ENCODE measurements around the gene TBCC. TPM values are rescaled to one million over a fixed set of nuclear protein-coding genes. Genes with fewer than 3 reads are reported as not detected.
A peak's percentile ranks its signal among the peaks of the same experiment; 100 is the strongest.

The TBCC gene
- total and polyA plus RNA-seq, 10 of the 15 experiments (the other 5 are each of a cell fraction or from before 2014, with no cell fraction given): 2.5 to 41.9 (median 20.3) TPM

DNA sequence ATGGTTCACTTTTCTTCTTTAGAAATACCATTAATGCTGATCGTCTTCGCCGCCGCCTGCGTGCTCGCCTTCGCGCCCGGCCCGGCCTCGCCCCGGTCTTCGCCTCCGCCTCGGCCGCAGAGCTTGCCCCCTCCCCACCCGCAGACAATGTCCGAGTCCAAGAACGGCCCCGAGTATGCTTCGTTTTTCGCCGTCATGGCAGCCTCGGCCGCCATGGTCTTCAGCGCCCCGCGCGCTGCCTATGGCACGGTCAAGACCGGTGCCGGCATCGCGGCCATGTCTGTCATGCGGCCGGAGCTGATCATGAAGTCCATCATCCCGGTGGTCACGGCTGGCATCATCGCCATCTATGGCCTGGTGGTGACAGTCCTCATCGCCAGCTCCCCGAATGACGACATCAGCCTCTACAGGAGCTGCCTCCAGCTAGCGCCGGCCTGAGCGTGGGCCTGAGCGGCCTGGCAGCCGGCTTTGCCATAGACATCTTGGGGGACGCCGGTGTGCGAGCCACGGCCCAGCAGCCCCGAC is 18.8 kb downstream of the TBCC start:
- no peak for FAIRE-seq
- 72% methylated on average over 32 of the region's 52 CpGs for WGBS (ENCODE audit: insufficient coverage, insufficient replicate concordance, low lambda C conversion rate, missing lambda C conversion rate)

More for the DNA sequence above, 18.8 kb downstream of the TBCC start:
- no peak for DNase-seq (ENCODE audit: low read depth, low spot score)
- H3K36me3 ChIP-seq (ENCODE audit: control insufficient read depth in 2 of 2, insufficient read depth in 2 of 2, low read length in 1 of 2): no peaks in the 10 kb centered on the region
- H3K27me3 ChIP-seq (replicated peaks in 1 of 2; ENCODE audit: control insufficient read depth in 2 of 2, insufficient read depth in 2 of 2, low read length in 1 of 2): no peaks in the 10 kb centered on the region
- peak overlapping the region; percentile 58; the same call in 1 of the 2 replicates for H3K4me3 ChIP-seq
- intact Hi-C loops (cut with micrococcal nuclease; ENCODE audit: unreplicated experiment): loop anchor here (2.0 kb wide), 1 partner anchor 172 kb away; no protein-coding TSS in a partner anchor
- CTCF ChIA-PET: interaction anchor here (1.0 to 3.9 kb wide), 26 partner anchors 9 to 179 kb away, joined by 3 to 99 read pairs (median 5); partner anchors contain the start of genes RPL7L1 and TBCC
- H3K79me2 ChIP-seq (ENCODE audit: control insufficient read depth, insufficient read depth, low read length): no peaks in the 10 kb centered on the region
- SMC1A ChIA-PET (ENCODE audit: uncharacterized antibody, unreplicated experiment): interaction anchor here (0.8 to 4.1 kb wide), 26 partner anchors 12 to 548 kb away, joined by 3 to 59 read pairs (median 5); partner anchors contain the start of genes RPL7L1 and TBCC
- H3K9ac ChIP-seq (ENCODE audit: control insufficient read depth, insufficient read depth, low read length): peak overlapping the region; percentile 48
- RAD21 ChIA-PET (ENCODE audit: unreplicated experiment): interaction anchor here (1.0 to 2.5 kb wide), 9 partner anchors 18 to 149 kb away, joined by 3 to 46 read pairs (median 5); partner anchors contain the start of gene TBCC
- peak; percentile 38 for ATAC-seq
- TF ChIP-seq ETV6 (conservative IDR thresholded peaks at IDR 0.05 in 1 of 2, IDR thresholded peaks at IDR 0.05 in 1 of 2; ENCODE audit: borderline replicate concordance in 1 of 2, low read depth in 1 of 2): no peak
- no peak for TF ChIP-seq YBX1 (IDR thresholded peaks at IDR 0.05)
- 0 out of 2 replicates have a peak, but pooled peaks have one; percentile 3 for TF ChIP-seq RB1 (IDR thresholded peaks at IDR 0.05; ENCODE audit: borderline replicate concordance)
- TF ChIP-seq NFYB (IDR thresholded peaks at IDR 0.05; ENCODE audit: insufficient read depth, low read depth, low read length): no peak
- TF ChIP-seq RELA (IDR thresholded peaks at IDR 0.05; ENCODE audit: borderline replicate concordance, partially characterized antibody): no peak
- TF ChIP-seq ZBTB33 (IDR thresholded peaks at IDR 0.05): peak; percentile 73; the same call in 1 of the 2 replicates
- TF ChIP-seq ZSCAN29 (IDR thresholded peaks at IDR 0.05): no peak
- no peak for TF ChIP-seq MYC (IDR thresholded peaks at IDR 0.05; ENCODE audit: insufficient read depth, insufficient read length, insufficient replicate concordance, low read length, severe bottlenecking)
- no peak for TF ChIP-seq MEF2A (IDR thresholded peaks at IDR 0.05; ENCODE audit: insufficient read depth, low read depth, low read length)
- TF ChIP-seq IKZF1 (conservative IDR thresholded peaks at IDR 0.05): peak; percentile 24; the same call in 1 of the 2 replicates
- TF ChIP-seq GATAD2B (conservative IDR thresholded peaks at IDR 0.05; ENCODE audit: low read depth): peak; percentile 51; the same call in 1 of the 2 replicates
- TF ChIP-seq LARP7 (IDR thresholded peaks at IDR 0.05): peak; percentile 73; the same call in 1 of the 2 replicates
- TF ChIP-seq, protein P1, sequence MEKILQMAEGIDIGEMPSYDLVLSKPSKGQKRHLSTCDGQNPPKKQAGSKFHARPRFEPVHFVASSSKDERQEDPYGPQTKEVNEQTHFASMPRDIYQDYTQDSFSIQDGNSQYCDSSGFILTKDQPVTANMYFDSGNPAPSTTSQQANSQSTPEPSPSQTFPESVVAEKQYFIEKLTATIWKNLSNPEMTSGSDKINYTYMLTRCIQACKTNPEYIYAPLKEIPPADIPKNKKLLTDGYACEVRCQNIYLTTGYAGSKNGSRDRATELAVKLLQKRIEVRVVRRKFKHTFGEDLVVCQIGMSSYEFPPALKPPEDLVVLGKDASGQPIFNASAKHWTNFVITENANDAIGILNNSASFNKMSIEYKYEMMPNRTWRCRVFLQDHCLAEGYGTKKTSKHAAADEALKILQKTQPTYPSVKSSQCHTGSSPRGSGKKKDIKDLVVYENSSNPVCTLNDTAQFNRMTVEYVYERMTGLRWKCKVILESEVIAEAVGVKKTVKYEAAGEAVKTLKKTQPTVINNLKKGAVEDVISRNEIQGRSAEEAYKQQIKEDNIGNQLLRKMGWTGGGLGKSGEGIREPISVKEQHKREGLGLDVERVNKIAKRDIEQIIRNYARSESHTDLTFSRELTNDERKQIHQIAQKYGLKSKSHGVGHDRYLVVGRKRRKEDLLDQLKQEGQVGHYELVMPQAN (conservative IDR thresholded peaks at IDR 0.05): no peak
- peaks cover 10% of the 10 kb centered on the region; the same call in 1 of the 2 replicates for H3K4me1 ChIP-seq (ENCODE audit: control insufficient read depth, insufficient read depth, low read length)
- BruUV-seq (replicated peaks): TSS peak; percentile 74
- in situ Hi-C loops (cut with MboI): loop anchor here (5.0 kb wide), 1 partner anchor 150 kb away; the partner anchor contains the start of gene RPL7L1
- H3K4me2 ChIP-seq (ENCODE audit: control insufficient read depth, insufficient read depth): peak overlapping the region; percentile 89
- H4K20me1 ChIP-seq (ENCODE audit: control insufficient read depth, insufficient read depth): no peaks in the 10 kb centered on the region
- peak overlapping the region; percentile 98 for H2AFZ ChIP-seq (ENCODE audit: control insufficient read depth, low read depth, low read length)
- no peaks in the 10 kb centered on the region for H3K9me3 ChIP-seq (replicated peaks; ENCODE audit: control insufficient read depth, insufficient read depth, low read length)
- POLR2A ChIA-PET: interaction anchor here (0.5 to 2.2 kb wide), 4 partner anchors 15 to 154 kb away, joined by 3 to 7 read pairs (median 3); no protein-coding TSS in a partner anchor
- H3K27ac ChIP-seq (ENCODE audit: control insufficient read depth, insufficient read depth): peak overlapping the region; percentile 60
